ENCODE data around the gene ANKRD55. TPM values are rescaled to one million over a fixed set of nuclear protein-coding genes. Genes with fewer than 3 reads are reported as not detected.
"Not testable (repeated sequence)": the region's sequence is repeated elsewhere in the genome, so short reads cannot be mapped to it uniquely, and the experiment has no call there.

Gene ANKRD55
- total RNA-seq, 2 donors from 2014 or later, result not detected

- Histone ChIP-seq H3K27ac (no peak overlapping the region), H3K36me3 (no peaks in the 10 kb centered on the region), H3K4me3 (no peak overlapping the region), H3K27me3 (replicated peaks; ENCODE audit: insufficient read depth) (no peaks in the 10 kb centered on the region), H3K4me1 (ENCODE audit: control insufficient read depth in 1 of 2, low read depth in 2 of 2) (peaks cover 0 to 1% of the 10 kb centered on the region in 2 donors), H3K9me3 (no peaks in the 10 kb centered on the region)
- ATAC-seq (ENCODE audit: insufficient number of reproducible peaks, low FRiP score, low read depth) (no peak), DNase-seq (ENCODE audit: low spot score) (no peak)
- TF ChIP-seq CTCF (IDR thresholded peaks at IDR 0.05), result no peak
Measured at GRCh38 chr5:56253924-56254323, 20.8 kb upstream of the ANKRD55 start.

GRCh38 chr5:56253126-56253525 lies 20.0 kb upstream of the ANKRD55 start:
- Histone ChIP-seq H3K27me3 (replicated peaks; ENCODE audit: insufficient read depth) (no peaks in the 10 kb centered on the region), H3K36me3 (no peaks in the 10 kb centered on the region), H3K27ac (no peak overlapping the region), H3K9me3 (no peaks in the 10 kb centered on the region), H3K4me1 (ENCODE audit: control insufficient read depth in 1 of 2, low read depth in 2 of 2) (peaks cover 0 to 4% of the 10 kb centered on the region in 2 donors), H3K4me3 (no peak overlapping the region)
- DNase-seq (ENCODE audit: low spot score), result no peak
- no peak for TF ChIP-seq CTCF (IDR thresholded peaks at IDR 0.05)
- no peak for ATAC-seq (ENCODE audit: insufficient number of reproducible peaks, low FRiP score, low read depth)

- Histone ChIP-seq H3K27me3 (replicated peaks; ENCODE audit: insufficient read depth) (no peaks in the 10 kb centered on the region), H3K4me1 (ENCODE audit: control insufficient read depth in 1 of 2, low read depth in 2 of 2) (peaks cover 7 to 14% of the 10 kb centered on the region in 2 donors), H3K9me3 (no peaks in the 10 kb centered on the region), H3K4me3 (no peak overlapping the region), H3K27ac (no peak overlapping the region), H3K36me3 (no peaks in the 10 kb centered on the region)
- DNase-seq (ENCODE audit: low spot score), result no peak
- no peak for TF ChIP-seq CTCF (IDR thresholded peaks at IDR 0.05)
- ATAC-seq (ENCODE audit: insufficient number of reproducible peaks, low FRiP score, low read depth), result no peak
Measured at GRCh38 chr5:56251918-56252553, 18.9 kb upstream of the ANKRD55 start.

- no peak overlapping the region for H3K27ac ChIP-seq
- no peak overlapping the region for H3K4me3 ChIP-seq
- no peaks in the 10 kb centered on the region for H3K9me3 ChIP-seq
- peaks cover 7 to 16% of the 10 kb centered on the region in 2 donors for H3K4me1 ChIP-seq (ENCODE audit: control insufficient read depth in 1 of 2, low read depth in 2 of 2)
- H3K27me3 ChIP-seq (replicated peaks; ENCODE audit: insufficient read depth), result no peaks in the 10 kb centered on the region
- no peak for TF ChIP-seq CTCF (IDR thresholded peaks at IDR 0.05)
- ATAC-seq (ENCODE audit: insufficient number of reproducible peaks, low FRiP score, low read depth) (no peak), DNase-seq (ENCODE audit: low spot score) (no peak)
- H3K36me3 ChIP-seq, result no peaks in the 10 kb centered on the region
Measured at GRCh38 chr5:56251440-56251839, 18.3 kb upstream of the ANKRD55 start.

GRCh38 chr5:56250011-56250410 lies 16.9 kb upstream of the ANKRD55 start:
- DNase-seq (ENCODE audit: low spot score) (no peak), ATAC-seq (ENCODE audit: insufficient number of reproducible peaks, low FRiP score, low read depth) (no peak)
- peaks cover 7 to 16% of the 10 kb centered on the region in 2 donors for H3K4me1 ChIP-seq (ENCODE audit: control insufficient read depth in 1 of 2, low read depth in 2 of 2)
- no peaks in the 10 kb centered on the region for H3K36me3 ChIP-seq
- no peak for TF ChIP-seq CTCF (IDR thresholded peaks at IDR 0.05)
- H3K9me3 ChIP-seq, result no peaks in the 10 kb centered on the region
- no peak overlapping the region for H3K4me3 ChIP-seq
- H3K27ac ChIP-seq, result no peak overlapping the region
- no peaks in the 10 kb centered on the region for H3K27me3 ChIP-seq (replicated peaks; ENCODE audit: insufficient read depth)

GRCh38 chr5:56249085-56249484 lies 16.0 kb upstream of the ANKRD55 start:
- not testable (repeated sequence) for H3K27ac ChIP-seq; DNase-seq (ENCODE audit: low spot score); H3K27me3 ChIP-seq (replicated peaks; ENCODE audit: insufficient read depth); ATAC-seq (ENCODE audit: insufficient number of reproducible peaks, low FRiP score, low read depth); H3K36me3 ChIP-seq; H3K4me3 ChIP-seq; H3K9me3 ChIP-seq
- peaks cover 7 to 16% of the 10 kb centered on the region in 2 donors for H3K4me1 ChIP-seq (ENCODE audit: control insufficient read depth in 1 of 2, low read depth in 2 of 2)

All from thoracic aorta (tissue), 2 donors.